Activated CD8-positive, alpha-beta T cell treated with anti-CD3 and anti-CD28 coated beads for 36 hours (primary cell): ENCODE measurements around the gene CYP1B1. TPM values are rescaled to one million over a fixed set of nuclear protein-coding genes. Genes with fewer than 3 reads are reported as not detected.

ENCODE experiments used
- ATAC-seq: fragments of 200-7000 bp; cut with Tn5 transposase; one replicate; pipeline ENCODE4 v1.10.0; 2021; ENCODE audit warnings: mild to moderate bottlenecking, moderate library complexity
- CTCF ChIA-PET: fragments of 350-600 bp; sonication (Branson Sonifier 250); formaldehyde crosslinking; loops from one replicate; lab custom pipeline; 2021; ENCODE audit warnings: antibody characterized with exemption; lab: Charles Lee
- POLR2A ChIA-PET: fragments of 350-600 bp; sonication (Branson Sonifier 250); formaldehyde crosslinking; loops from one replicate; lab custom pipeline; 2021; ENCODE audit warnings: antibody characterized with exemption; lab: Charles Lee
- DNase-seq: peaks from one replicate; pipeline ENCODE4 v3.0.0-alpha.2; 2020
- H3K27ac Mint-ChIP-seq: one replicate; pipeline ENCODE4 v1.8.0; 2021; ENCODE audit warnings: mild to moderate bottlenecking, mixed read lengths
- H3K27me3 Mint-ChIP-seq: one replicate; pipeline ENCODE4 v1.8.0; 2021; ENCODE audit warnings: mixed read lengths
- H3K36me3 Mint-ChIP-seq: one replicate; pipeline ENCODE4 v1.8.0; 2021; ENCODE audit warnings: low read depth, mixed read lengths
- H3K4me1 Mint-ChIP-seq: one replicate; pipeline ENCODE4 v1.8.0; 2021; ENCODE audit warnings: low read depth, mixed read lengths
- H3K4me3 Mint-ChIP-seq: one replicate; pipeline ENCODE4 v1.8.0; 2021; ENCODE audit warnings: mild to moderate bottlenecking, moderate library complexity, mixed read lengths
- H3K9me3 Mint-ChIP-seq: one replicate; pipeline ENCODE4 v1.8.0; 2021; ENCODE audit warnings: mixed read lengths
- intact Hi-C: fragments of 100-400 bp; cut with micrococcal nuclease; formaldehyde crosslinking; loops from one replicate; pipeline ENCODE4 v1.10.0; 2022
- total RNA-seq, 2 experiments: library from RNA; stranded (reverse); gene quantifications; one replicate each; pipeline ENCODE4 v1.2.3, GENCODE V29; 2021
- TF ChIP-seq, protein P1 (sequence below): fragments of 200-600 bp; IDR thresholded peaks from one replicate; pipeline ENCODE4 v1.8.0; 2022; ENCODE audit warnings: antibody characterized with exemption, mild to moderate bottlenecking

Gene CYP1B1
- total RNA-seq, result 1 to 10 TPM; 2.2 to 3.6 TPM

DNA sequence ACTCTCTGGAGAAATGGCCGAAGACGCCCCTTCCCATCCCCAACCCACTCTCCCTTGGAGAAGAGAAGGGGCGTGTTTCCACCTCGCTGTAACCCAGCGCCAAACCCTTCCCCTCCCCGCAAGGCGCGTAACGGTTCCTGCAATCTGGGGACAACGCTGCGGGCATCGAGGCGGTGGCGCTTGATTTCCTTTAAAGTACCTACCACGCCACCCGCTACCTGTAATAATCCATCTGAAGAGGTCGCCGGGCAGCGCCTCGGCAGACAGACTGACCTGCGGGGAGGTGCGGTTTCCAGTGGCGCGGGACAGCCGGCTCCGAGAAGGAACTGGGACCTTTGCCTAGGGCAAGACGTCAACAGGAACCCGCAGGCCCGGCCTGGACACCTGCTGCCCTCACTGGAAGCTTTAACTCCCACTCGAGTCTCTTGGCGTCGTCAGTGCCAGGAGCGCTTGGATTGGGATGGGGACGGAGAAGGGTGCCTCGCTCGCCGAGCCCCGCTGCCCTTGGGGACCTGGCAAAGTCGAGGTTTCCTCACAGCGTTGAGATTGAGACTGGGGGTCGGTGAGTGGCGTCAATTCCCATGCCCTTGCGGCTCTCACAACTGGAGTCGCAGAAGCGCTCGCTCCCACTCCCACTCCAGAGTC, at the start of gene CYP1B1:
TSS of gene CYP1B1 (minus strand) at position 645 of the 645 bp plus-strand sequence. CDS start 763 bp downstream, outside the sequence.
- ATAC-seq, result no peak
- intact Hi-C loops, result no loop called here
- TF ChIP-seq, protein P1, sequence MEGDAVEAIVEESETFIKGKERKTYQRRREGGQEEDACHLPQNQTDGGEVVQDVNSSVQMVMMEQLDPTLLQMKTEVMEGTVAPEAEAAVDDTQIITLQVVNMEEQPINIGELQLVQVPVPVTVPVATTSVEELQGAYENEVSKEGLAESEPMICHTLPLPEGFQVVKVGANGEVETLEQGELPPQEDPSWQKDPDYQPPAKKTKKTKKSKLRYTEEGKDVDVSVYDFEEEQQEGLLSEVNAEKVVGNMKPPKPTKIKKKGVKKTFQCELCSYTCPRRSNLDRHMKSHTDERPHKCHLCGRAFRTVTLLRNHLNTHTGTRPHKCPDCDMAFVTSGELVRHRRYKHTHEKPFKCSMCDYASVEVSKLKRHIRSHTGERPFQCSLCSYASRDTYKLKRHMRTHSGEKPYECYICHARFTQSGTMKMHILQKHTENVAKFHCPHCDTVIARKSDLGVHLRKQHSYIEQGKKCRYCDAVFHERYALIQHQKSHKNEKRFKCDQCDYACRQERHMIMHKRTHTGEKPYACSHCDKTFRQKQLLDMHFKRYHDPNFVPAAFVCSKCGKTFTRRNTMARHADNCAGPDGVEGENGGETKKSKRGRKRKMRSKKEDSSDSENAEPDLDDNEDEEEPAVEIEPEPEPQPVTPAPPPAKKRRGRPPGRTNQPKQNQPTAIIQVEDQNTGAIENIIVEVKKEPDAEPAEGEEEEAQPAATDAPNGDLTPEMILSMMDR, result no peak
- H3K36me3 Mint-ChIP-seq, result peaks cover 3% of the 10 kb centered on the region
- peaks cover 54% of the 10 kb centered on the region for H3K27me3 Mint-ChIP-seq
- no peak for DNase-seq
- CTCF ChIA-PET, result interaction anchor here (0.7 to 1.9 kb wide), 13 partner anchors 34 to 658 kb away, joined by 3 to 10 read pairs (median 4); no protein-coding TSS in a partner anchor
- peak within 1 kb of the TSS; percentile 78 for H3K27ac Mint-ChIP-seq
- H3K9me3 Mint-ChIP-seq, result no peaks in the 10 kb centered on the region
- peaks cover 21% of the 10 kb centered on the region for H3K4me1 Mint-ChIP-seq
- peak within 1 kb of the TSS; percentile 74 for H3K4me3 Mint-ChIP-seq
- POLR2A ChIA-PET, result interaction anchor here (1.0 to 1.8 kb wide), 2 partner anchors 20 to 30 kb away, joined by 3 to 6 read pairs; no protein-coding TSS in a partner anchor

DNA sequence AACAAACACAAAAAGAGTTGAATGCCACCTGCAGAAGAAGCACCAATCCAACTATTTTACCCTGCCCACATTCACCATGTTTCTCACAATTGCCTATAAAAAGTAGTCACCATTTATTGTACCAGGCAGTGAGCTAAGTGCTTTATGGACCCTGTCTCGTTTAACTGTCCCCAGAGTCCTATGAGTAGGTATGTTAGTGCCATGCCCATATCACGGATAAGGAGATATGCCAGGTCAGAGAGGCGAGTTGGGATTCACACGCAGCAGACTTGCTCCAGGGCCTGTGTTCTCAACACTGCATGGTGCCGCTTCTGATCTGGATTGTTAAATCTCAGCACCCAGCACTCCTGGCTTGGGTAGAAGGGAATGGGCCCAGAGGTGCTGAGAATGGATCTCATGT, 49.1 kb upstream of the CYP1B1 start:
- ChIA-PET POLR2A (no interaction called here), CTCF (no interaction called here)

DNA sequence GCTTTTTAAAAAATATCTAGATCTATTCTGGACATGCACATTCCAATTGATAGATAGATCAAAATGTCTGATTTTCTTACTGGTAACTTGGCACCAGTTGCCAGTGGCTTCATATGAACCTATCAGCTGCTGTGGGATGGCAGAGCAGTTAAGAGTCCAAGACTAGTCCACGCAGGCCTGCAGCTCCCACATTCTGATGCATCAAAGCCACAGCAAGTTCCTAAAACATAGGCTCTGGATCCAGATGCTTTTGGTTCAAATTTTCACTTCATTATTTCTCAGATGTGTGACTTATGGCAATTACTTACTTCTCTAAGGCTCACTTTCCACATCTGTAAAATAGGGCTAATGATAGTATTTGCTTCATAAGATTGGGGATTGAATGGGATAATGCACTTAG, 48.0 kb upstream of the CYP1B1 start:
- TF ChIP-seq, protein P1, result no peak
- H3K36me3 Mint-ChIP-seq, result peaks cover 2% of the 10 kb centered on the region
- CTCF ChIA-PET, result no interaction called here
- no peak overlapping the region for H3K4me3 Mint-ChIP-seq
- no peak for ATAC-seq
- H3K4me1 Mint-ChIP-seq, result no peaks in the 10 kb centered on the region
- peaks cover 1% of the 10 kb centered on the region for H3K27me3 Mint-ChIP-seq
- H3K27ac Mint-ChIP-seq, result no peak overlapping the region
- intact Hi-C loops, result no loop called here
- POLR2A ChIA-PET, result interaction anchor here (1.1 kb wide), 1 partner anchor 47 kb away, joined by 3 read pairs; no protein-coding TSS in a partner anchor
- H3K9me3 Mint-ChIP-seq, result peaks cover 18% of the 10 kb centered on the region
- DNase-seq, result no peak

More for the DNA sequence above, 49.1 kb upstream of the CYP1B1 start:
- peaks cover 1% of the 10 kb centered on the region for H3K27me3 Mint-ChIP-seq
- peaks cover 19% of the 10 kb centered on the region for H3K9me3 Mint-ChIP-seq
- no peak for DNase-seq
- H3K4me1 Mint-ChIP-seq, result no peaks in the 10 kb centered on the region
- TF ChIP-seq, protein P1, result no peak
- ATAC-seq, result no peak
- intact Hi-C loops, result no loop called here
- peaks cover 2% of the 10 kb centered on the region for H3K36me3 Mint-ChIP-seq
- no peak overlapping the region for H3K4me3 Mint-ChIP-seq
- H3K27ac Mint-ChIP-seq, result no peak overlapping the region

DNA sequence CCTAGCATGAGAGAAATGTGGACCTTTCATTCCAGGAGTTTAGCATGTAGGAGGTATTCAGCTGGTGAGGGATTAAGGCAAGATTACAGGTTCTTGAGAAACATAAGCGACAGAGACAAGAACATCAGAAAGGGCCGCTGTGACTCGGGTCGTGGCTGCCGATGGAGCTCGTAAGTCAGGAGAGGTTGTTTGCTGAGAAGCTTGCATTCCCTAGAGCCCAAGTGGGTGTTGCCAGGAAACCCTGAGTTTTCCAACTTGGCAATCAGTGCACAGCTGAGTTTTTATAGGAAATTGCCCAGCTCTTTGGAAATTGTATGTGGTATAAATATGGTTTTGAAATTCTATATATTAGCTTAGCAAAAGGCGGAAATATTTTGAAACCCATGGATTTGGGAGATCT, 46.4 kb upstream of the CYP1B1 start:
- DNase-seq, result no peak
- Mint-ChIP-seq H3K27ac (no peak overlapping the region), H3K27me3 (peaks cover 3% of the 10 kb centered on the region)

More for the DNA sequence above, 46.4 kb upstream of the CYP1B1 start:
- intact Hi-C loops, result no loop called here
- H3K4me1 Mint-ChIP-seq, result no peaks in the 10 kb centered on the region
- POLR2A ChIA-PET, result interaction anchor here (0.6 kb wide), 1 partner anchor 347 kb away, joined by 3 read pairs; no protein-coding TSS in a partner anchor
- CTCF ChIA-PET, result interaction anchor here (0.7 to 1.3 kb wide), 3 partner anchors 8 to 152 kb away, joined by 3 to 4 read pairs (median 3); no protein-coding TSS in a partner anchor
- H3K9me3 Mint-ChIP-seq, result peaks cover 10% of the 10 kb centered on the region
- H3K36me3 Mint-ChIP-seq, result no peaks in the 10 kb centered on the region
- TF ChIP-seq, protein P1, result no peak
- no peak overlapping the region for H3K4me3 Mint-ChIP-seq
- no peak for ATAC-seq
